Activated naive CD4-positive, alpha-beta T cell treated with anti-CD3 and anti-CD28 coated beads for 36 hours (primary cell): ENCODE results near the gene NECTIN1. TPM values are rescaled to one million over a fixed set of nuclear protein-coding genes. Genes with fewer than 3 reads are reported as not detected.

ENCODE experiments used
- CTCF ChIA-PET: fragments of 350-600 bp; sonication (Branson Sonifier 250); formaldehyde crosslinking; loops from one replicate; lab custom pipeline; 2021; ENCODE audit warnings: antibody characterized with exemption; lab: Charles Lee
- DNase-seq: peaks from one replicate; pipeline ENCODE4 v3.0.0-alpha.2; 2020
- H3K27ac Mint-ChIP-seq: one replicate; pipeline ENCODE4 v1.8.0; 2021; ENCODE audit warnings: mild to moderate bottlenecking, mixed read lengths
- H3K27me3 Mint-ChIP-seq: one replicate; pipeline ENCODE4 v1.8.0; 2021; ENCODE audit warnings: low read depth, mixed read lengths
- H3K36me3 Mint-ChIP-seq: one replicate; pipeline ENCODE4 v1.8.0; 2021; ENCODE audit warnings: low read depth, mixed read lengths
- H3K4me1 Mint-ChIP-seq: one replicate; pipeline ENCODE4 v1.8.0; 2021; ENCODE audit warnings: low read depth, mixed read lengths
- H3K4me3 Mint-ChIP-seq: one replicate; pipeline ENCODE4 v1.8.0; 2021; ENCODE audit warnings: mild to moderate bottlenecking, moderate library complexity, mixed read lengths
- H3K9me3 Mint-ChIP-seq: one replicate; pipeline ENCODE4 v1.8.0; 2021; ENCODE audit warnings: mixed read lengths
- intact Hi-C: fragments of 100-400 bp; cut with micrococcal nuclease; formaldehyde crosslinking; loops from one replicate; pipeline ENCODE4 v1.15.1; 2023
- total RNA-seq, 2 experiments: library from RNA; stranded (reverse); gene quantifications; one replicate each; pipeline ENCODE4 v1.2.3, GENCODE V29; 2021

The NECTIN1 gene
- total RNA-seq, 2 experiments from 2014 or later = 2.0 to 2.5 TPM

DNA sequence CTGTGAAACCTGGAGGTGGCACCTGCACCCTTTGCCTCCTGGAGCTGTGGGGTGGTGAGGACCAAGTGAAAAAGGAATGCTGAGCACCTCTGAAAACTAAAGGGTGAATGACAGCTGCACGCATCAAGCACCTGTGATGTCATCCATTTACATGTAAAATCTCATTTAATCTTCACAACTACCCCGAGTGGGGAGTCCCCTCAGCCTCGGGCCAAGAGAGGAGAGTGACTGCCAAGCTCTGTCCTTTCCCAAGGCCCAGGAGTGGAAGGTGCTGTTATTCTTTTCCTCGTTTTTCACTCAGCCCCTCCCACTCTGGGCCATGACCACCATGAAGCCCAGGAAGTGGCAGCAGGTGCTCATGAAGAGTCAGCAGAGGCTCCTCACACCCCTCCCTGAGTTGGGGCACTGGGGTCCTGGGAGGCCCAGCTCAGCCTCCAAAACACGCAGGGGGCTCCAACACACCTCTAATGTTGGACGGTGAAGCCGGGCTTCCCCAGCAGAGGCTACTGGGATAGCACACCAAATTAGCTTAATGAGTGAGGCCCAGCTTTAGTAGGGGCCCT, 35.7 kb downstream of the NECTIN1 start:
- H3K4me1 Mint-ChIP-seq = peaks cover 15% of the 10 kb centered on the region
- no peak overlapping the region for H3K4me3 Mint-ChIP-seq
- H3K27me3 Mint-ChIP-seq = no peaks in the 10 kb centered on the region
- H3K9me3 Mint-ChIP-seq = no peaks in the 10 kb centered on the region
- intact Hi-C loops = no loop called here
- no peaks in the 10 kb centered on the region for H3K36me3 Mint-ChIP-seq
- DNase-seq = peak; percentile 8
- no peak overlapping the region for H3K27ac Mint-ChIP-seq
- CTCF ChIA-PET = interaction anchor here (1.1 kb wide), 1 partner anchor 36 kb away, joined by 3 read pairs; the partner anchor contains the start of gene NECTIN1

DNA sequence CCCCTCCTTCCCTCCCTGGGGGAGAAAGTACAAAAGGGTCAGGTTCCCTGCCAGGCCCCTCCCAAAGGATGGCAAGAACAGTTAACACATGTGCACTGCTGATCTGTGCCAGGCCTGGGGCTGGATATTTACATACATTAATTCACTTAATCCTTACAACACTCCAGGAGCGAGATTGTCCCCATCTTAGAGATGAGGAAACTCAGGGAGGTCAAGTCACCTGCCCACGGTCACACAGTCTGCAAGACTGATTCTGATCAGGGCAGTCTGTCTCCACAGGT, 36.5 kb downstream of the NECTIN1 start:
- CTCF ChIA-PET = interaction anchor here (1.0 to 1.1 kb wide), 2 partner anchors 36 to 37 kb away, joined by 3 read pairs; partner anchors contain the start of gene NECTIN1
- no peaks in the 10 kb centered on the region for H3K27me3 Mint-ChIP-seq
- H3K27ac Mint-ChIP-seq = no peak overlapping the region
- H3K4me1 Mint-ChIP-seq = peaks cover 15% of the 10 kb centered on the region
- intact Hi-C loops = no loop called here
- H3K36me3 Mint-ChIP-seq = no peaks in the 10 kb centered on the region
- no peak for DNase-seq
- no peaks in the 10 kb centered on the region for H3K9me3 Mint-ChIP-seq
- no peak overlapping the region for H3K4me3 Mint-ChIP-seq

GRCh38 chr11:119691701-119692539, 37.1 kb downstream of the NECTIN1 start:
- peaks cover 15% of the 10 kb centered on the region for H3K4me1 Mint-ChIP-seq
- H3K36me3 Mint-ChIP-seq = no peaks in the 10 kb centered on the region
- no peaks in the 10 kb centered on the region for H3K27me3 Mint-ChIP-seq
- CTCF ChIA-PET = interaction anchor here (1.0 kb wide), 2 partner anchors 10 to 38 kb away, joined by 3 read pairs; no protein-coding TSS in a partner anchor
- intact Hi-C loops = no loop called here
- no peak for DNase-seq
- no peaks in the 10 kb centered on the region for H3K9me3 Mint-ChIP-seq
- H3K4me3 Mint-ChIP-seq = no peak overlapping the region
- no peak overlapping the region for H3K27ac Mint-ChIP-seq

- H3K9me3 Mint-ChIP-seq = no peaks in the 10 kb centered on the region
- H3K4me3 Mint-ChIP-seq = no peak overlapping the region
- H3K27me3 Mint-ChIP-seq = no peaks in the 10 kb centered on the region
- H3K4me1 Mint-ChIP-seq = peaks cover 15% of the 10 kb centered on the region
- peak; percentile 52 for DNase-seq
- CTCF ChIA-PET = interaction anchor here (1.0 kb wide), 1 partner anchor 9 kb away, joined by 3 read pairs; no protein-coding TSS in a partner anchor
- no peak overlapping the region for H3K27ac Mint-ChIP-seq
- H3K36me3 Mint-ChIP-seq = no peaks in the 10 kb centered on the region
- intact Hi-C loops = no loop called here
These were observed 37.9 kb downstream of the NECTIN1 start for GRCh38 chr11:119691020-119691666.

DNA sequence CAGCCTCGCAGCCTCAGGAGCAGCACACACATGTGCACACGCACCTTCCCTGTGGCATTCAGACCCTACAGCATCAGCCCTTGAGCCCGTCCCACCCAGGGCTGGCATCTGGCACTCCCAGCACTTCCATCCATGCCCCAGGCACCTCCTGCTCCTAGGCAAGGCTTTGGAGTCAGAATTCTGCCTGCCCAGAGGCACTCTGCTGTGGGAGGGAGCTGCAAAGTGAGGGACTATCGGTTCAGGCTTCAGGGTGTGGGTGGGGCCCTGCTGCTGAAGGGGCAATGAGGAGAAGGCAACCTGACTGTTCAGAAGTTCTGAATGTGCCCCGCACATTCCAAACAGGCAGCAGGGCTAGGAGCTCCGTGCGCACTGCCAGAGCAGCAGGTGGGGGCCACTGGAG, 39.7 kb downstream of the NECTIN1 start:
- DNase-seq = no peak
- H3K27me3 Mint-ChIP-seq = no peaks in the 10 kb centered on the region
- H3K36me3 Mint-ChIP-seq = no peaks in the 10 kb centered on the region
- no peak overlapping the region for H3K27ac Mint-ChIP-seq
- H3K9me3 Mint-ChIP-seq = no peaks in the 10 kb centered on the region
- intact Hi-C loops = no loop called here
- no peak overlapping the region for H3K4me3 Mint-ChIP-seq
- CTCF ChIA-PET = no interaction called here
- peaks cover 15% of the 10 kb centered on the region for H3K4me1 Mint-ChIP-seq

DNA sequence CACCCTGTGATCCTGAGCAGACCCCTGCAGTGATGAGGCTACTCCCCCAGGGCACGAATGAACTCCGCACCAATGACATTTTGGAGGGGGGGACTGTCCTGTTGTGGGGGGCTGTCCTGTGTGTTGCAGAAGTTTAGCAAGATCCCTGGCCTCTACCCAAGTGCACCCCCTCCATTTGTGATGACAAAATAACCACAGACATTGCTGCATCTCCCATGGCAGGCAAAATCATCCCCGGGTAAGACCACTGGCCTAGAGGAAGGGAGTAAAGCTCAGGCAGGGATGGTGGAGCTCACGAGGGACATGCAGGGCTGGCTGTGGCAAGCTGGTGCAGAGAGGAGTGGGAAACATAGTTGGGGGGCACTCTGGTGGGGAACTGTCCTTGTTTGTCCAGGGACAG, 40.6 kb downstream of the NECTIN1 start:
- intact Hi-C loops = no loop called here
- Mint-ChIP-seq H3K36me3 (no peaks in the 10 kb centered on the region), H3K4me1 (peaks cover 13% of the 10 kb centered on the region), H3K27me3 (no peaks in the 10 kb centered on the region), H3K9me3 (no peaks in the 10 kb centered on the region), H3K4me3 (no peak overlapping the region), H3K27ac (no peak overlapping the region)
- CTCF ChIA-PET = no interaction called here
- no peak for DNase-seq

DNA sequence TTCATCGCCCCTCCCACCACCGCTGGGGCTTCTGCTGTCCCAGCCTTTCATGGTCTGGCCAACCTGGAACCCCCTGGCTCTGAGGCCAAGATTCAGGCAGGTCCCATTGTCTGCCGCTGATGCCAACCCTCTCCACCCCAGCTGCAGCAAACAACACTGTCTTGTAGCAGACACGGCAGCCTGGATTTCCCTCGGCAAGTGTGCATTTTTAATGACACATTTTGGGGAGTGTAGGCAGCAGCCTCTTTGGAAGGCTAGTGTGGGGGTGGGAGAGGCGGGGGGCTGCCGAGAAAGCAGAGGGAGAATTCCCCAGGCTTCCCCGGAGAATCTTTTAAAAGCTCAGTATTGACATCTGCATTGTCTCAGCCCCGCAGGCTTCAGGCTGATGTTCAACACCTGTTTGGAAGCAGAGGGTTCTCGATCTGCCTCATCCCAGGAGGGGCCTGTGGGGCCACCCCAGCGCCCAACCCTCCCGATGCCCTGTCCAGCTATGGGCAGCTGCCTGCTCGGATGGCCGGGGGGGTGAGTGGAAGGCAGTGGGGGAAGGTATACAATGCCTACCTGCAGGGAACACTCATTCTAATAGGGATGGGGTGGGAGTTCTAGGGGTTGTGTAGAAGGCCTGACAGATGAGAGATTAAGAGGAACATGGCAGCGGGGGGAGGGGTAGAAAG, 41.5 kb downstream of the NECTIN1 start:
- CTCF ChIA-PET = no interaction called here
- peaks cover 13% of the 10 kb centered on the region for H3K4me1 Mint-ChIP-seq
- H3K9me3 Mint-ChIP-seq = no peaks in the 10 kb centered on the region
- DNase-seq = no peak
- no peaks in the 10 kb centered on the region for H3K27me3 Mint-ChIP-seq
- no peak overlapping the region for H3K27ac Mint-ChIP-seq
- intact Hi-C loops = no loop called here
- no peak overlapping the region for H3K4me3 Mint-ChIP-seq
- no peaks in the 10 kb centered on the region for H3K36me3 Mint-ChIP-seq

DNA sequence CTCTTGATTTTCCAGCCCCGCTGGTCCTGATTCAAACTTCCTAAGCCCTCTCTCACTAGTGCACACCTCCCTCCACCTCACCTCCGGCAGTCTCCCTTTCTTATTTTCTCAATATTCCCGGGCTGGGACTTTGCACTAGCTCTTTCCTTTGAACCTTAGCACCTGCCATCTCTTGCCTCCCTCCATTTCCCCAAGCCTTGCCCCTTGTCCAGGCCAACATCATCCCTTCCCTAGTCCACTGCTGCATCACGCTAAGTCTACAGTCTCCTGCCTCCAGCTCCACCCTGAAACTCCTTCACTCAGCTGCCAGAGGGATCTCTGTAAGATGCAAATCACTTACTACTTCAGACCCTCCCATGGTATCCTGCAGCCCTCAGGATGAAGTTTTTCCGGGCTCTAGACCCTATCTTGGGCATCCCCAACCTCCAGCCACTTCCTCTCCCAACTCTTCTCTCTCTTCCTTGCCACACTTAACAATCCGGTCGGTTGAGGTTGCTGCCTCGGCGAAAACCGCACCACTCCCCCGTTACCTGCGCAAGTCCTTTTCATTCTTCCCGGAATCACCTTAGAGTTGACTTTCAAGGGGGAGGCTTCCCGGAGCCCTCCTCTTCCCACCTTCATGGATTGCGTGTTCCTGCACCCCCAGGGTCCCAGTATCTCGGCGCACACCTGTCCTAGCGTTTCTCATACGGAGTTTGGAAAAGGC, 42.7 kb downstream of the NECTIN1 start:
- Mint-ChIP-seq H3K4me1 (peaks cover 7% of the 10 kb centered on the region), H3K27ac (no peak overlapping the region), H3K9me3 (no peaks in the 10 kb centered on the region), H3K27me3 (no peaks in the 10 kb centered on the region), H3K36me3 (no peaks in the 10 kb centered on the region), H3K4me3 (no peak overlapping the region)
- DNase-seq = no peak
- CTCF ChIA-PET = no interaction called here
- intact Hi-C loops = no loop called here

DNA sequence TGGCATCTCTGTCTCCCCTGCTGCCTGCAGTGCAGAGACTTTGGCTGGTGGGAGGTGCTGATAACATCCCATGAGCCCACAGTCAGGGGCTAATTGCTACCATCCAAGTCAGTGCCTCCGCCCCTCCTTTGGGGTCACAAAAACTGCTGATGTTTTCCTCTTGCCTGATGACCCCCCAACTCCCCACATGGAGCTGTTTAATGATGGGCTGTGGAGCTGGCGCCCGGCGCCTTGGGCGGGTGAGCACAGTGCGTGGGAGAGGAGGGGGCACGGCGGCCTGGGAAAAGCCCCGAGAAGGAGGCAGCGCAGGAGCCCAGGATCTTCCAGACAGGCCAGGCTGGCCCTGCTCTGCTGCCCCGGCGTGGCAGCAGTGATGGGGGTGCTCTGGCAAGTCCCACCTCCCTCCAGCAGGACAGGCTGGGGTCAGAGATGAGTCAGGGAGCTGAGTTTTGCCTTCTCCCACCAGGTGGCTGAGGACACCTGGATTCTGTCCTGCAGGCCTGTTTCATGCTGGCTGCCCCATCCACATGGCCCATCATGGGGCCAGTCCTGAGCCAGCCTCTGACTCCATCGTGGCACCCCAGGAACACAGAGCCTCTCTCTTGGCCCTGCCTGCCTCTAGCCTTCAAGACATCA, 43.8 kb downstream of the NECTIN1 start:
- Mint-ChIP-seq H3K27ac (no peak overlapping the region), H3K4me3 (no peak overlapping the region), H3K9me3 (no peaks in the 10 kb centered on the region), H3K36me3 (no peaks in the 10 kb centered on the region), H3K27me3 (no peaks in the 10 kb centered on the region), H3K4me1 (no peaks in the 10 kb centered on the region)
- no peak for DNase-seq
- CTCF ChIA-PET = no interaction called here
- intact Hi-C loops = no loop called here

GRCh38 chr11:119684361-119685110, 44.5 kb downstream of the NECTIN1 start:
- CTCF ChIA-PET = no interaction called here
- Mint-ChIP-seq H3K4me1 (no peaks in the 10 kb centered on the region), H3K36me3 (no peaks in the 10 kb centered on the region), H3K4me3 (no peak overlapping the region), H3K9me3 (no peaks in the 10 kb centered on the region), H3K27me3 (no peaks in the 10 kb centered on the region), H3K27ac (no peak overlapping the region)
- DNase-seq = peak; percentile 13
- intact Hi-C loops = no loop called here

DNA sequence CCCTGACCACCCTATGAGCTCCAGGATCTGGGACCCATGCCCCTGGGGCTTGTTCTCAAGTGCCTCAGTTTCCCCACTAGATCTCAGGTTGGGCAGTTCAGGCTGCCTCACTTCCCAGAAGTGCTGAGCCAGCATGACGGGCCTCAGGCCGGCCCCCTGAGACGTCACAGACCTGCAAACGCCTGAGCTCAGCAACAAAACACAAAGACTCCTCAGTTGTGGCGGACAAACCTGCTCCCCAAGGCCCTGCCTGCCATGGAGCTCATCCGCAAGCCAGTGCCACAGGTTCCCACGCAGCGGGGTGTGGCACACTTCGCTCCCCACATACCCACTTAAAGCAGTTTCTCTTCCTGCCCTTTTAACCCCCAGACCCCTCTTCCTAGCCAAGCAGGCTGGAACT, 45.2 kb downstream of the NECTIN1 start:
- Mint-ChIP-seq H3K27ac (no peak overlapping the region), H3K4me3 (no peak overlapping the region), H3K36me3 (no peaks in the 10 kb centered on the region), H3K27me3 (no peaks in the 10 kb centered on the region), H3K4me1 (no peaks in the 10 kb centered on the region), H3K9me3 (no peaks in the 10 kb centered on the region)
- no peak for DNase-seq
- CTCF ChIA-PET = no interaction called here
- intact Hi-C loops = no loop called here
